ENCODE measurements around the gene PADI3.

GRCh38 chr1:17215545-17215890, 33.4 kb upstream of the PADI3 start:
- TF ChIP-seq CTCF (IDR thresholded peaks at IDR 0.05; ENCODE audit: low read length) (no peak), EZH2 (IDR thresholded peaks at IDR 0.05; ENCODE audit: borderline replicate concordance, low read length) (no peak)

Data from OCI-LY1 (cell line).